H1 (cell line): Measurements from ENCODE around the gene CTF1.

ENCODE experiments used
- CHD2 ChIP-seq: IDR thresholded peaks from 2 replicates; pipeline ENCODE4 v1.6.1; 2012; ENCODE audit warnings: low read length, improper control_type of control experiment
- CREB1 ChIP-seq: IDR thresholded peaks from 2 replicates; pipeline ENCODE4 v1.6.1; 2012; ENCODE audit warnings: inconsistent platforms
- EP300 ChIP-seq, 2 experiments: IDR thresholded peaks; 1 replicate in 1 of 2; 2 replicates in 1 of 2; pipeline ENCODE4 v1.6.1; 2011 to 2012; ENCODE audit warnings: low read depth in 2 of 2, low read length in 2 of 2, mild to moderate bottlenecking in 2 of 2, borderline replicate concordance in 1 of 2, inconsistent platforms in 1 of 2, moderate library complexity in 1 of 2
- MAX ChIP-seq: IDR thresholded peaks from 2 replicates; pipeline ENCODE4 v1.6.1; 2012; ENCODE audit warnings: inconsistent platforms
- POLR2A ChIP-seq, 2 experiments: IDR thresholded peaks; 1 replicate in 1 of 2; 2 replicates in 1 of 2; pipeline ENCODE4 v1.6.1; 2011; ENCODE audit warnings: low read depth in 2 of 2, low read length in 2 of 2, mild to moderate bottlenecking in 2 of 2; ENCODE audit errors: control extremely low read depth in 1 of 2
- POLR2AphosphoS5 ChIP-seq: IDR thresholded peaks from 2 replicates; pipeline ENCODE4 v1.6.1; 2011; ENCODE audit warnings: low read depth, low read length
- RAD21 ChIP-seq, 2 experiments: IDR thresholded peaks in 1 of 2; conservative IDR thresholded peaks in 1 of 2; 2 replicates each; pipeline ENCODE4 v1.6.1; 2011; ENCODE audit warnings: low read depth in 2 of 2, low read length in 2 of 2, improper control_type of control experiment in 1 of 2, inconsistent platforms in 1 of 2, mild to moderate bottlenecking in 1 of 2, moderate library complexity in 1 of 2
- TF ChIP-seq, protein P1 (sequence below): IDR thresholded peaks from 2 replicates; pipeline ENCODE4 v1.6.1; 2011; ENCODE audit warnings: low read length, improper control_type of control experiment
- TF ChIP-seq, protein P2 (sequence below), 3 experiments: IDR thresholded peaks; 1 replicate in 2 of 3; 2 replicates in 1 of 3; pipeline versions ENCODE4 v1.5.1 to v1.6.1; 2011; ENCODE audit warnings: low read length in 3 of 3, mild to moderate bottlenecking in 3 of 3, inconsistent platforms in 2 of 3, low read depth in 1 of 3, moderate library complexity in 1 of 3; ENCODE audit not compliant: insufficient read depth in 1 of 3; ENCODE audit errors: control extremely low read depth in 1 of 3

GRCh38 chr16:30934827-30935557 lies 38.6 kb downstream of the CTF1 start:
- TF ChIP-seq EP300 (IDR thresholded peaks at IDR 0.05; ENCODE audit: borderline replicate concordance in 1 of 2, low read depth in 2 of 2, low read length in 2 of 2) (no peak), POLR2A (IDR thresholded peaks at IDR 0.05; ENCODE audit: control extremely low read depth in 1 of 2, low read depth in 2 of 2, low read length in 2 of 2) (no peak), CREB1 (peak; percentile 40; the same call in 1 of the 2 replicates), CHD2 (no peak), POLR2AphosphoS5 (no peak), RAD21 (IDR thresholded peaks at IDR 0.05 in 1 of 2, conservative IDR thresholded peaks at IDR 0.05 in 1 of 2; ENCODE audit: low read depth in 2 of 2, low read length in 2 of 2) (peak; percentile 57 to 68), MAX (no peak)
- TF ChIP-seq, protein P1, sequence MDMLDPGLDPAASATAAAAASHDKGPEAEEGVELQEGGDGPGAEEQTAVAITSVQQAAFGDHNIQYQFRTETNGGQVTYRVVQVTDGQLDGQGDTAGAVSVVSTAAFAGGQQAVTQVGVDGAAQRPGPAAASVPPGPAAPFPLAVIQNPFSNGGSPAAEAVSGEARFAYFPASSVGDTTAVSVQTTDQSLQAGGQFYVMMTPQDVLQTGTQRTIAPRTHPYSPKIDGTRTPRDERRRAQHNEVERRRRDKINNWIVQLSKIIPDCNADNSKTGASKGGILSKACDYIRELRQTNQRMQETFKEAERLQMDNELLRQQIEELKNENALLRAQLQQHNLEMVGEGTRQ = no peak
- TF ChIP-seq, protein P2, sequence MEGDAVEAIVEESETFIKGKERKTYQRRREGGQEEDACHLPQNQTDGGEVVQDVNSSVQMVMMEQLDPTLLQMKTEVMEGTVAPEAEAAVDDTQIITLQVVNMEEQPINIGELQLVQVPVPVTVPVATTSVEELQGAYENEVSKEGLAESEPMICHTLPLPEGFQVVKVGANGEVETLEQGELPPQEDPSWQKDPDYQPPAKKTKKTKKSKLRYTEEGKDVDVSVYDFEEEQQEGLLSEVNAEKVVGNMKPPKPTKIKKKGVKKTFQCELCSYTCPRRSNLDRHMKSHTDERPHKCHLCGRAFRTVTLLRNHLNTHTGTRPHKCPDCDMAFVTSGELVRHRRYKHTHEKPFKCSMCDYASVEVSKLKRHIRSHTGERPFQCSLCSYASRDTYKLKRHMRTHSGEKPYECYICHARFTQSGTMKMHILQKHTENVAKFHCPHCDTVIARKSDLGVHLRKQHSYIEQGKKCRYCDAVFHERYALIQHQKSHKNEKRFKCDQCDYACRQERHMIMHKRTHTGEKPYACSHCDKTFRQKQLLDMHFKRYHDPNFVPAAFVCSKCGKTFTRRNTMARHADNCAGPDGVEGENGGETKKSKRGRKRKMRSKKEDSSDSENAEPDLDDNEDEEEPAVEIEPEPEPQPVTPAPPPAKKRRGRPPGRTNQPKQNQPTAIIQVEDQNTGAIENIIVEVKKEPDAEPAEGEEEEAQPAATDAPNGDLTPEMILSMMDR (IDR thresholded peaks at IDR 0.05; ENCODE audit: control extremely low read depth in 1 of 3, insufficient read depth in 1 of 3, low read depth in 1 of 3, low read length in 3 of 3) = peak; percentile 74 to 97 (median 94)
